Stimulated activated CD4-positive, alpha-beta T cell treated with anti-CD3 and anti-CD28 coated beads, TNF-alpha, amount 100 ng/mL, for 1 hour (primary cell): Measurements from ENCODE around the gene NPEPPS.

Experiments
- DNase-seq, 3 donors: peaks; one replicate each; pipeline ENCODE4 v3.0.0-alpha.2; 2020; ENCODE audit warnings: low read depth in 3 of 3, low spot score in 1 of 3

Gene NPEPPS

DNA sequence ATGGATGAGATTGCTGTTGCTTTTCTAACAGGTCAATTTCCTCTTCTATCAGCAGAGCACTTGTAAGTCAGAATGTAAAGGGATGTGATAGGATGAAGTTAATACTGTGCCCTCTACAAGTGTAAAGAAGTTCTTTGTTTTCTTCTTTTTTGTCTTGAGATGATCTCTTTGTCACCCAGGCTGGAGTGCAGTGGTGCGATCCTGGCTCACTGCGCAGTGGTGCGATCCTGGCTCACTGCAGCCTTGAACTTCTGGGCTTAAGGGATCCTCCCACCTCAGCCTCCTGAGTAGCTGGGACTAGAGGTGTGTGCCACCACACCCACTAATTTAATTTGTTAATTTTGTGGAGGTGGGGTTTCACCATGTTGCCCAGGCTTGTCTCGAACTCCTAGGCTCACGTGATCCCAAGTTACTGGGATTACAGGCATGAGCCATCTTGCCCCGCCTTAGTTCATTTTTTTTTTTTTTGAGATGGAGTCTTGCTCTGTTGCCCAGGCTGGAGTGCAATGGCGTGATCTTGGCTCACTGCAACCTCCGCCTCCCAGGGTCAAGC is 97.2 kb downstream of the NPEPPS start:
- no peak for DNase-seq

DNA sequence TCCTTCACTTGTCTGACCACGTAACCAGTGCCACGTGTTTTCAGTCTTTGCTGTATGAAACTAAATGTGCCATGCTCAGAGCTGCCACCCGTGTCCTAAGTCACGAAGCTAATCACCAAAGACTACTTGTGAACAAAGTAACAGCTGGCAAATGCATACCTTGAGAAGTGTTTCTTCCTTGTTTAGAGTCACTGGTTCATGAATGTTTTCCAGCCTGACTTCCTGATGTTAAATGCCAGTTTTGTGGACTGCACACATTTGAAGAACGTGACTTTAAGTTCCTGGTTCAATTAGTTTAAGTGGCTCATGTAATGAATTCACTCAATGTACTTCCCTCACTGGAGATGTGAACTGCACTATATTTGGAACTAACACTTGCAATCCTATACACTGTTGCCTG is 98.9 kb downstream of the NPEPPS start:
- no peak for DNase-seq

DNA sequence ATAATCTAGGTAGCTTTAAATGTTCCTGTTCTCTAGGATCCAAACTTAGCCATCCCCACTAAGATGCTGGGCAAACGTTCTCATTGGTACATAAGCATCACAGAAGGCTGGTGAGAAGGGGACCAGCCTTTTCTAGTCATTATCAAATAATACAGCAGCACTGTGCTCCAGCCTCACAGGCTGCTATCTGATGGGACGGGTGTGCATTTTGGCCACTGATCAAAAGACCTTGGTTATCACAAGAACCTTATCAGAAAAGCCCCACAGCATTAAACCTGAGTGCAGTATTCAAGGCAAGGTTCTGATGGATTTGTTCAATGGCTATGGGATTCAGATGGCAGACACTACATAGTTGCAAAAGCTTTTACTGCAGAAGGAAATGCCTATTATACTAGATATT is 99.7 kb downstream of the NPEPPS start:
- no peak for DNase-seq

- no peak for DNase-seq
Measured at GRCh38 chr17:47632991-47633390, 102.1 kb downstream of the NPEPPS start.

GRCh38 chr17:47633996-47634395 is 103.1 kb downstream of the NPEPPS start:
- no peak for DNase-seq

DNA sequence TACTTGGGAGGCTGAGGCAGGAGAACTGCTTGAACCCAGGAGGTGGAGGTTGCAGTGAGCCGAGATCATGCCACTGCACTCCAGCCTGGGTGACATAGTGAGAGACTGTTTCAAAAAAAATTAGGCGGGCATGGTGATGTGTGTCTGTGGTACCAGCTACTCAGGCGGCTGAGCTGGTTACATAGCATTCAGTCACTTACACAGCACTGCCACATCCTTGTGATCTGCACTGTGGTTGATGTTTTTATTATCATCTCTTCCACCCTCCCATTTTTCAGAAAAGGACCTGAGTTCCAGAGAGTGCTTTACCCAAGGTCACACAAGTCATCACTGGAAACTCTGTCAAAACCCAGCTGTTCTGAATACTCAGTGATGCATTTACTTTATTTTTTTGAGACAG is 104.0 kb downstream of the NPEPPS start:
- DNase-seq: no peak

DNA sequence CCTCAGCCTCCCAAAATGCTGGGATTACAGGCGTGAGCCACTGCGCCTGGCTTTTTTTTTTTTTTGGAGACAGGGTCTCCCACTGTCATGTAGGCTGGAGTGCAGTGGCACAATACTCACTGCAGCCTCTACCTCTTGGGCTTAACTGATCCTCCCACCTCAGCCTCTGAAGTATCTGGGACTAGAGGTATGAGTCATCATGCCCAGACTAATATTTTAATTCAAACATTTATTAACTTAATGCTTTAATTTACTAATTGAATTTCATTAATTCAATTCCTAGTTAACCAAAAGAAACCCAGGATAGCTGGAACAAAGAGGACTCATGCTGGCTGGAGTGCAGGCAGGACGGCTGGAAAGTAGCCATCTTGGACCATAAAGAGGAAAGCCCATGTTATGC is 104.8 kb downstream of the NPEPPS start:
- no peak for DNase-seq

DNA sequence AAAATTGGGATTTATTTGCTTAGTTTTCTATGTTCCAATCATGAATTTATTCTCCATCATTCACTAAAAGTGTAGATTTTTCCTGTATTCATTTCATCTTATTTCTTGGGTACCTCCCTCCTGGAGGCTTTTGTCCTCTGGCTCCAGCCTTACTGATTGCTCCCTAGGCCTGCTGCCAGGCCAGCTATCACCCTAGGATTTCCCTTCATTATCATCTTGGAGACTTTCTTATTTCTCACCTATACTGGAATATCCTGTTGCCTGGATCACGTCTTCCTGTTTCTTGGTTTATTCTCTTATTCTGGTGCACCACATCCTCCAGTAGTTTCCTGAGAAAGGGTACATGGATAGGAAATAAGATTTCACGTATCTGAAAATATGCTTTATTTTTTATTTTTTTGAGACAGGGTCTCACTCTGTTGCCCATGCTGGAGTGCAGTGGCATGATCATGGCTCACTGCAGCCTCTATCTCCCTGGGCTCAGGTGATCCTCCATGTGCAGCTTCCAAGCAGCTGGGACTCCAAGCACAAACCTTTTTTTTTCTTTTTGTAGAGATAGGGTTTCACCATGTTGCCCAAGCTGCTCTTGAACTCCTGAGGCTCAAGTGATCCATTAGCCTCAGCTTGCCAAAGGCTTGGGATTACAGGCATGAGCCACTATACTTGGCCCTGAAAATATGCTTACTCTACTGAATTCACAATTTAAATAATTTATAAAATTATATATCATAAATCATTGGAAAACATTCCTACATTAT is 105.5 kb downstream of the NPEPPS start:
- no peak for DNase-seq

DNA sequence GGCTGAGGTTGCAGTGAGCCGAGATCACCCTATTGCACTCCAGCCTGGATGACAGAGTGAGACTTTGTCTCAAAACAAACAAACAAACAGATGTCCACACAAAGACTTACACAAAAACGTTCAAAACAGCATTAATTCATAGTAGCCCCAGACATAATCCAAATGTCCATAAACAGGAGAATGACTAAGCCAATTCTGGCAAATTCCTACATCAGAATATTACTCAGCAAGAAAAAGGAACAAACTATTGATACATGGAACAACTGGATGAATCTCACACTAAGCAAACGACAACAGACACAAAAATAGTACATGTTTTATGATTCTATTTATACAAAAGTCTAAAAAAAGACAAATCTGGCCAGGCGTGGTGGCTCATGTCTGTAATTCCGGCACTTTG is 108.0 kb downstream of the NPEPPS start:
- no peak for DNase-seq

DNA sequence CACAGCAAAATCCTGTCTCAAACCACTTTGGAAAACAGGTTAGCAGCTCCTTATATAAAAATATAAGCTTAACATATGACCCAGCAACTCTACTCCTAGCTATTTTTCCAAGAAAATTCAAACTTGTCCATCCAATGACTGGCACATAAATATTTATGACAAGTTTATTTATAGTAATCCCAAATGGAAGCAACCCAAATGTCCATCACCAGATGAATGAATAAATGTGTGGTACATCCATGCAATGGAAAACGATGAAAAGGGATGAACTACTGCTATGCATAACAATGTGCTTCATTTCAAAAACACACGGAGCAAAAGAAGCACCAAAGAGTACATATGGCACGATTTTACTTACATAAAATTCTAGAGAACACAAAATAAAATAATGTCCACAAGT is 109.2 kb downstream of the NPEPPS start:
- no peak for DNase-seq

DNA sequence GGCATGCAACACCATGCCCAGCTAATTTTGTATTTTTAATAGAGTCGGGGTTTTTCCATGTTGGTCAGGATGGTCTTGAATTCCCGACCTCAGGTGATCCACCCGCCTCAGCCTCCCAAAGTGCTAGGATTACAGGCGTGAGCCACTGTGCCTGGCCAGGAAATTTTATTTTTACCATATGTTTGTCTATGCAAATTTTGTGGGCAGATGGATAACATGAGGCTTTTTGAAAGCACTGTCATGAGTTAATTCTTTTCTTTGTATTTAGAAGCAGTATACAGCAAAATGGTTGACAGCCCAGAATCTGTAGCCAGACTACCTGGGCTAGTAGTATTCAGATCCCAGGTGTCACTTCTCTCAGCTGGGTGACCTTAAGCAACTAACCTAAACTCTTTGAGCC is 110.3 kb downstream of the NPEPPS start:
- DNase-seq: no peak

DNA sequence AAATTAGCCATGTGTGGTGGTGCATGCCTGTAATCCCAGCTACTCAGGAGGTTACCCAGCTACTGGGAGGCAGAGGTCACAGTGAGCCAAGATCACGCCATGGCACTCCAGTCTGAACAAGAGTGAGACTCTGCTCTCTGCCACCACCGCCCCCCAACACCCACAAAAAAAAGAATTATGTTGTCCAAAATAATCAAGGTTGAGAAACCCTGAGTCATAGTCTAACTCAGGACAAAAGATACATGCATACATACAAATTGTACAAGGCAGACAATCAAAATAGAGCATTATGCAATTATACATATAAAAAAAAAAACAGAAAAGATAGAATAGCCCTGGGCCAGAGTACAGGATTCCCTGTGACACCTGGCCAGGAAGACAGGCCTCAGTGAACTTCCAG is 112.2 kb downstream of the NPEPPS start:
- no peak for DNase-seq

GRCh38 chr17:47644324-47644723 is 113.4 kb downstream of the NPEPPS start:
- DNase-seq: no peak

GRCh38 chr17:47649153-47649971 is 118.5 kb downstream of the NPEPPS start, which contains the start of gene KPNB1:
KPNB1 (plus strand) TSS chr17:47649919; CDS start chr17:47650245, 326 bp downstream.
- DNase-seq: peak; percentile 92 to 93 (median 93)

- peak in 1 of 3 donors; percentile 24 for DNase-seq
Measured at GRCh38 chr17:47649972-47650524, 119.1 kb downstream of the NPEPPS start.

GRCh38 chr17:47650525-47651522 is 119.9 kb downstream of the NPEPPS start:
- DNase-seq: peak; percentile 80 to 86 (median 85)

DNA sequence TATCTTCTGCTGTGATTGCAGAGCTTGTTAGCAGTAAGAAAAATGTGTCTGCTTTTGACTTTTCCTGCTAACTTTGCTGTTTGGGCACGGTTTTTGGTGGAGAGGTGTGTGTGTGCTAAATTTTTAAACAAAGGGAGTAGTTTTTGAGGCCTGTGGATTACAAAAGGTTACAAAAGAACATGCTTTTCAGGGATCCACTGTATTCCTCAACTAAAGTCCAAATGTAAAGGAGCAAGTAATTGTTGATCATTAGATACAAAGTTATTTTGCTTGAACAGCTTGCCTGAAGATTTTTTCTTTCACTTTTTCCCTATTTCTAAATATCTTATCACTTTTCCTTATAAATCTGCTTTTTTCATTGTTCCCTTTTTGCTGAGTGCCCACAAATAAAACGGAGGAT is 120.8 kb downstream of the NPEPPS start:
- no peak for DNase-seq

- no peak for DNase-seq
Measured at GRCh38 chr17:47652570-47652969, 121.7 kb downstream of the NPEPPS start.

- no peak for DNase-seq
Measured at GRCh38 chr17:47653442-47653841, 122.5 kb downstream of the NPEPPS start.

- DNase-seq: no peak
Measured at GRCh38 chr17:47654991-47655390, 124.1 kb downstream of the NPEPPS start.
